C4-2B (cell line): Measurements from ENCODE around the gene FBXL13.

Experiments
- H3K27ac ChIP-seq: fragments of 450-650 bp; 2 replicates; pipeline ENCODE4 v1.5.1; 2017
- CTCF ChIP-seq: fragments of 450-650 bp; conservative IDR thresholded peaks from 2 replicates; pipeline ENCODE4 v1.5.1; 2017; ENCODE audit warnings: mild to moderate bottlenecking
- ZFX ChIP-seq: fragments of 450-650 bp; IDR thresholded peaks from 2 replicates; pipeline ENCODE4 v1.6.1; 2017

FBXL13 gene

GRCh38 chr7:102860351-102860811 lies 214.2 kb downstream of the FBXL13 start:
- no peak for TF ChIP-seq CTCF
- no peak for TF ChIP-seq ZFX
- H3K27ac ChIP-seq = no peak overlapping the region

DNA sequence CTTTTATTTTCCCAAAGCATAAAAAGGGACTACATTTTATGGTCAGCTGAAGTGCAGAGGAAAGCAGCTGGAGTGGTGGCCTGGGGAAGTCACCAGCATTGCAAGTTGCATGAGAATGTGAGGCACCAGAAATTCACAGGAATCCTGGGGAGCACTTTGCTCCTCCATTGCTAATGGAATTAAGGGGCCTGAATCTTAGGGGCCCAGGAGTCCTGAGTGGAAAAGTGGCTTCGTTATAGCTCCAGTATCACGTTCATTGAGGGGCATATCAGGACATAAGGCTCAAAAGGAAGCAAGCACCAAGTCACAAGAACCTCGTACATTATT lies 214.8 kb downstream of the FBXL13 start:
- TF ChIP-seq ZFX = no peak
- no peak for TF ChIP-seq CTCF
- peak overlapping the region; percentile 25; the same call in 1 of the 2 replicates for H3K27ac ChIP-seq

DNA sequence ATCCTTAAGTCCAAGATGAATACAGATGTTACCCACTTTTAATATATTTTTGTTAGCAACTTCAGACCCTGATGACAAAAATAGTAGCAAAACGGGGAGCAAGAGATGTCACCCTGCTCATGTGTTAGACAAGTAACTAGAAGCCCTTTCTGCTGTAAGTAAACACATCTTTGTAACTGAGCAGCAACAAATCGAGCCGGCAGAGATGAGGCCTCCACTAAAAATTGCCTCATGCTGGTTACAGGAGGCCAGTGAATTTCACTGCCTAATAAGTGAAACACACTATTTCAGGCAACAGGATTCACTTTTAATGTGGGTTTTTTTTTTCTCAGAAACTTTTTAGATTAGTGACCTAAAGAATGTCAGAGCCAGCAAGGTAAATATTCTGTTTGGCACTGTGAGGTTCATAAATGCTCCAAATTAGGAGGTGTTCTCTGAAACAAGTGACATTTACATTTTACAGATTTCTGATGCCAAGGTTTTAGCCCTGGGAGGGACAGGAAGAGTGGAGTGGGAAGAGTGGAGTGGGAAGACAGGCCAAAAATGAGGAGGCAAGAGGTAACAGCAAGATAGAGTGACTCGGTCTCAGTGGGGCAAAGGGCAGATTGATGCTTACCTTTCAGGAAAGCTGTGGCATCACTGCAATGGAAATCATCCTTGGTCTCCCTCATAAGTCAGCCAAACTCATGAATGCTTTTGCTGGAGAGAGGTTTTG lies 215.4 kb downstream of the FBXL13 start:
- TF ChIP-seq ZFX = 0 out of 2 replicates have a peak, but pooled peaks have one; percentile 8
- TF ChIP-seq CTCF = no peak
- peak overlapping the region; percentile 25; the same call in 1 of the 2 replicates for H3K27ac ChIP-seq

DNA sequence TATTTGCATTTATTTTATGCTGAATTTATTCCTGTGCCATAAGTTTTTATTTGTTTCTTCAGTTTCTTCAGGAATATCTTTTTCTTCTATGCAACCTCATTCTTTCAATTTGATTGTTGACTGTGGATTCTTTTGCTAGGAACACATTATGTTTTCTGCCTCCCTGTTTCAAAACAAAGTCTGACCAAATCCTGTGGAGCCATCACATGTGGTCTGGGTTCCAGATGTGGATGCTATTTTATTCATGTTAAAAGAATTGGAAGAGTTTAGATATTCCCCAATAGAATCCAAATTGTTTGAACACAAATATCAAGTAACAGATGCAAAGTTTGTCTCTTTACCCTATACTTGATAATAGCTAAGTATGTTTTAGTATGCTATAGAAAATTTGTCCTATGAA lies 218.6 kb downstream of the FBXL13 start:
- no peak overlapping the region for H3K27ac ChIP-seq
- no peak for TF ChIP-seq CTCF
- no peak for TF ChIP-seq ZFX

DNA sequence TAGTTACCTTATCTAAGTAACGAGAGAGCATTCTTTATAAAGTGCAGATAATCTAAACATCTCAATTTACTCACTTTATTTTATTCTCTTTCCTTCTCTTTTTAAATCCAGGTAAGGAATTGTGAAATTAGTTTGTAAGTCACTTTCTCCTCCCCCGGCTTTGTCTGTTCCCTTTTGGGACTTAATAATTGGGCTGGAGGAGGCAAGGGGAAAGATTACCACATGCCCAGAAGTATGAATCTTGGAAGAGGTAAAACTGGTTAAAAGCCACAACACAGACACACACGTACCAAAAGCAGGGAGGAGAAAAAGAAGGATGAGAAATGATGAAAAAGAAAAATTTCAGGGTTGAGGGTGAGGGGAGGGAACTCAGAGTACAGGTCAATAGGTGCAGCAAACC lies 225.1 kb downstream of the FBXL13 start:
- H3K27ac ChIP-seq = no peak overlapping the region
- TF ChIP-seq CTCF (no peak), ZFX (no peak)

DNA sequence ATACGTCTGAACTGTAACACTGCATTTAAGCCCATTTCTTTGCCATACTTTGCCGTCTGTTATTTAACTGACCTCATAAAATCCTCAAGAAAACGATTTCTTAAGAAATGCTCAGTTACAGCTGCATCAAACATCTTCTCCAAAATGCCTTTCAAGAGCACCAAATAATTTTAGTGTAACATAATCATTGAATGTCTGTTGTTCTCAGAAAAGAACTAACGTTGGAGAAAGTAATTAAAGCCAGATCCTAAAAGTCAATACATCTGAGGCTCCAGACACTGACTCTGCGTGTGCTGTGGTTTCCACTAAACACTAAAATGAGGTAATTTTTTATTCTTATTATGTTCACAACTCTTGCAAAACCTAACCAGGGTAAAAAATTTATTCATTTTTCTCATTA lies 225.5 kb downstream of the FBXL13 start:
- no peak overlapping the region for H3K27ac ChIP-seq
- no peak for TF ChIP-seq CTCF
- no peak for TF ChIP-seq ZFX

DNA sequence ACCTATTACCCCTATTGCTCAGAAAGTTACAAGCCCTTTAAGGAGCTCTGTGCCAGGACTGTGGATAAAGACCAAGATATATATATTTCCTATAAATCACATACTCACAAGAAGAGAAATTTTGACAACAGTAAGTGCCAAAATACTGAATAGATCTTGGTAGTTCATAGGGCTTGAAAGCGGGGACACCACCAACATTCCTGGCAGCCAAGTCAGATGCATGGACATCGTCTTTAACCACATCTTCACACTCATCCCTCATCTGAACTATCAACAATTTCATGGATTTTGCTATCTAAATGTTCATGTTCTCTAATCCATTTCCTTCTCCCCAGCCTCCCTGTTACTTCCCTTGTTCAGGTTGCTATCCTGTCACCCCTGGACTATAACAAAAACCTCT lies 229.2 kb downstream of the FBXL13 start:
- no peak for TF ChIP-seq CTCF
- no peak for TF ChIP-seq ZFX
- no peak overlapping the region for H3K27ac ChIP-seq
